PC-3 (cell line): ENCODE measurements around the gene USP32.

ENCODE experiments used
- EZH2 ChIP-seq: fragments of 300-600 bp; sonication (generic); IDR thresholded peaks from one replicate; pipeline ENCODE4 v1.6.1; 2017; ENCODE audit warnings: antibody characterized with exemption, mild to moderate bottlenecking, low read length; ENCODE audit not compliant: unreplicated experiment
- EZH2phosphoT487 ChIP-seq: fragments of 300-600 bp; sonication (generic); IDR thresholded peaks from 2 replicates; pipeline ENCODE4 v1.6.1; 2018; ENCODE audit warnings: mild to moderate bottlenecking, antibody characterized with exemption, low read length, borderline replicate concordance
- TF ChIP-seq, protein P1 (sequence below): fragments of 300-600 bp; sonication (generic); conservative IDR thresholded peaks from 2 replicates; pipeline ENCODE4 v1.5.1; 2017; ENCODE audit warnings: antibody characterized with exemption, low read depth, mild to moderate bottlenecking, low read length

DNA sequence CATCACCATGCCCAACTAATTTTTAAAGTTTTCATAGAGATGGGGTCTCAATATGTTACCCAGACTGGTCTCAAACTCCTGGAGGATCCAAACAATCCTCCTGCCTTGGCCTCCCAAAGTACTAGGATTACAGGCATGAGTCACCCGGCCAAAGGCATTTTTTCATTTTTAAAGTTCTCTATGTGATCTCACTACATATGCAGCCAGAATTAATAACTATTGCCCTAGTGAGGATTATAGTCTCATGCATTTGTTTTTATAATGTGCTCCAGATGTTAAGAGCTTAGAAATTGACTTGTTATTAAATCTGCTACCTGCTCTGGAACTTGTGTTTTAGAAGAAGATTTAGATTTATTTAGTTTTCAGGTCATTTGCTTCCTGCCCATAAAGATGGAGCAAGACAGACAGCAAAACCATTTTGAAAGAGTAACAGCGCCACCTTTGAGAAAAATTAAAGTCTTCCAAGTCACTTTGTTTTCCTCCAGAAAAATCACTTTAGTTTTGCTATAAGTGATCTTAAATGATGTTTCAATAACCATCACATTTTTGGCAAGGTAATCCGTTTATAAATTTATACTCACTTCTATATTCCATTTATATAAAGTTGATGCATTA is 162.6 kb downstream of the USP32 start:
- TF ChIP-seq, protein P1, sequence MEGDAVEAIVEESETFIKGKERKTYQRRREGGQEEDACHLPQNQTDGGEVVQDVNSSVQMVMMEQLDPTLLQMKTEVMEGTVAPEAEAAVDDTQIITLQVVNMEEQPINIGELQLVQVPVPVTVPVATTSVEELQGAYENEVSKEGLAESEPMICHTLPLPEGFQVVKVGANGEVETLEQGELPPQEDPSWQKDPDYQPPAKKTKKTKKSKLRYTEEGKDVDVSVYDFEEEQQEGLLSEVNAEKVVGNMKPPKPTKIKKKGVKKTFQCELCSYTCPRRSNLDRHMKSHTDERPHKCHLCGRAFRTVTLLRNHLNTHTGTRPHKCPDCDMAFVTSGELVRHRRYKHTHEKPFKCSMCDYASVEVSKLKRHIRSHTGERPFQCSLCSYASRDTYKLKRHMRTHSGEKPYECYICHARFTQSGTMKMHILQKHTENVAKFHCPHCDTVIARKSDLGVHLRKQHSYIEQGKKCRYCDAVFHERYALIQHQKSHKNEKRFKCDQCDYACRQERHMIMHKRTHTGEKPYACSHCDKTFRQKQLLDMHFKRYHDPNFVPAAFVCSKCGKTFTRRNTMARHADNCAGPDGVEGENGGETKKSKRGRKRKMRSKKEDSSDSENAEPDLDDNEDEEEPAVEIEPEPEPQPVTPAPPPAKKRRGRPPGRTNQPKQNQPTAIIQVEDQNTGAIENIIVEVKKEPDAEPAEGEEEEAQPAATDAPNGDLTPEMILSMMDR = peak; percentile 74
- TF ChIP-seq EZH2 (no peak), EZH2phosphoT487 (no peak)
